K562 (cell line): ENCODE measurements around the gene NUAK2. TPM values are rescaled to one million over a fixed set of nuclear protein-coding genes. Genes with fewer than 3 reads are reported as not detected.

ENCODE experiments used
- CBFA2T2 ChIP-seq: fragments of 450-650 bp; conservative IDR thresholded peaks from 2 replicates; pipeline ENCODE4 v1.6.1; 2017; ENCODE audit warnings: mild to moderate bottlenecking
- CBFB ChIP-seq: sonication (generic); formaldehyde crosslinking; IDR thresholded peaks from 2 replicates; pipeline ENCODE4 v1.4.0; 2020; ENCODE audit warnings: mild to moderate bottlenecking, missing genetic modification reagents
- DDX20 ChIP-seq: fragments of 450-650 bp; IDR thresholded peaks from 2 replicates; pipeline ENCODE4 v1.6.1; 2016; ENCODE audit warnings: missing genetic modification characterization, low read depth, mild to moderate bottlenecking, missing compliant biosample characterization, moderate library complexity
- ETV1 ChIP-seq: fragments of 450-650 bp; conservative IDR thresholded peaks from 2 replicates; pipeline ENCODE4 v1.6.1; 2016; ENCODE audit warnings: missing genetic modification characterization, control low read depth, low read depth, missing compliant biosample characterization
- HBP1 ChIP-seq: fragments of 450-650 bp; formaldehyde crosslinking; IDR thresholded peaks from 2 replicates; pipeline ENCODE4 v1.4.0; 2022; ENCODE audit warnings: missing genetic modification characterization
- HDAC6 ChIP-seq: IDR thresholded peaks from 2 replicates; pipeline ENCODE4 v1.6.1; 2012; ENCODE audit warnings: low read depth, mild to moderate bottlenecking, control low read depth, inconsistent platforms, low read length, moderate library complexity
- KDM1A ChIP-seq, 2 experiments: fragments of 450-650 bp; IDR thresholded peaks; 2 replicates each; pipeline ENCODE4 v1.6.1; 2016; ENCODE audit warnings: mild to moderate bottlenecking in 2 of 2
- KDM4B ChIP-seq, 2 experiments: fragments of 450-650 bp in 1 of 2; sonication (generic) in 1 of 2; IDR thresholded peaks; 2 replicates each; pipeline ENCODE4 v1.6.1; 2016 to 2017; ENCODE audit warnings: borderline replicate concordance in 2 of 2, antibody characterized with exemption in 1 of 2, low read depth in 1 of 2, mild to moderate bottlenecking in 1 of 2
- NR2C1 ChIP-seq, 2 experiments: fragments of 450-650 bp; IDR thresholded peaks; 2 replicates each; pipeline ENCODE4 v1.6.1; 2017; ENCODE audit warnings: mild to moderate bottlenecking in 2 of 2, antibody characterized with exemption in 1 of 2, inconsistent platforms in 1 of 2, missing compliant biosample characterization in 1 of 2, missing genetic modification characterization in 1 of 2
- RAD51 ChIP-seq: fragments of 450-650 bp; IDR thresholded peaks from 2 replicates; pipeline ENCODE4 v1.7.1; 2016; ENCODE audit warnings: low read depth, mild to moderate bottlenecking, borderline replicate concordance
- RBM34 ChIP-seq: fragments of 200-400 bp; formaldehyde crosslinking; IDR thresholded peaks from 2 replicates; pipeline ENCODE4 v1.6.1; 2018; ENCODE audit warnings: low read length, borderline replicate concordance; ENCODE audit not compliant: insufficient read depth
- RHOXF2B ChIP-seq: fragments of 250-450 bp; sonication (Bioruptor Pico); conservative IDR thresholded peaks from 2 replicates; pipeline ENCODE4 v1.5.1; 2021
- SMARCA4 ChIP-seq: fragments of 450-650 bp; IDR thresholded peaks from 2 replicates; pipeline ENCODE4 v1.6.1; 2016
- TARDBP ChIP-seq: fragments of 450-650 bp; IDR thresholded peaks from 2 replicates; pipeline ENCODE4 v1.6.1; 2016
- TCF3 ChIP-seq: sonication (generic); formaldehyde crosslinking; IDR thresholded peaks from 2 replicates; pipeline ENCODE4 v1.4.0; 2020; ENCODE audit warnings: mild to moderate bottlenecking, missing genetic modification reagents
- TRIM24 ChIP-seq, 2 experiments: fragments of 450-650 bp; IDR thresholded peaks; 2 replicates each; pipeline ENCODE4 v1.6.1; 2016
- UBTF ChIP-seq, 2 experiments: IDR thresholded peaks; 2 replicates each; pipeline ENCODE4 v1.6.1; 2012; ENCODE audit warnings: improper control_type of control experiment in 2 of 2, low read depth in 2 of 2, low read length in 2 of 2, borderline replicate concordance in 1 of 2
- ZC3H11A ChIP-seq: IDR thresholded peaks from 2 replicates; pipeline ENCODE4 v1.6.1; 2012; ENCODE audit warnings: low read depth, low read length, improper control_type of control experiment
- ZNF408 ChIP-seq: fragments of 250-450 bp; sonication (Bioruptor Pico); IDR thresholded peaks from 2 replicates; pipeline ENCODE4 v1.4.0; 2020; ENCODE audit warnings: low read depth, mild to moderate bottlenecking, moderate library complexity
- ZNF639 ChIP-seq, 2 experiments: fragments of 200-800 bp in 1 of 2; sonication (Bioruptor generic) in 1 of 2; sonication (generic) in 1 of 2; formaldehyde crosslinking in 1 of 2; IDR thresholded peaks in 1 of 2; conservative IDR thresholded peaks in 1 of 2; 2 replicates each; pipeline versions ENCODE4 v1.5.0 to v1.6.1; 2016 to 2020; ENCODE audit warnings: missing compliant biosample characterization in 1 of 2, missing genetic modification characterization in 1 of 2, missing genetic modification reagents in 1 of 2
- polyA plus RNA-seq, 8 experiments: library from polyadenylated mRNA; depleted of rRNA in 4 of 8; stranded (reverse) in 5 of 8; unstranded in 3 of 8; fragments of >200 nt; fragmentation: Nextera tagmentation in 2 of 8; fragmentation: Illumina TruSeq in 1 of 8; extraction: Ambion mirVana in 2 of 8; extraction: Trizol in 1 of 8; gene quantifications; 2 replicates each; pipeline versions ENCODE4 v1.2.1 to v1.2.3, GENCODE V29; 2011 to 2014; ENCODE audit warnings: inconsistent platforms in 1 of 8, missing spikeins in 1 of 8
- total RNA-seq, 7 experiments: library from RNA; depleted of rRNA in 6 of 7; stranded (reverse); fragments of >200 nt in 6 of 7; fragmentation: Illumina TruSeq in 2 of 7; extraction: Trizol in 2 of 7; gene quantifications; 2 replicates each; pipeline versions ENCODE4 v1.2.1 to v1.2.3, GENCODE V29; 2011 to 2021; ENCODE audit warnings: low replicate concordance in 1 of 7
- TF ChIP-seq, protein P1 (sequence below): fragments of 200-800 bp; sonication (Bioruptor generic); IDR thresholded peaks from 2 replicates; pipeline ENCODE4 v1.6.1; 2017; ENCODE audit warnings: missing genetic modification characterization, missing compliant biosample characterization

Gene NUAK2
- total and polyA plus RNA-seq, 9 of the 15 experiments (the other 6 are each of a cell fraction or from before 2014, with no cell fraction given), result 0.04 to 0.44 (median 0.14) TPM

DNA sequence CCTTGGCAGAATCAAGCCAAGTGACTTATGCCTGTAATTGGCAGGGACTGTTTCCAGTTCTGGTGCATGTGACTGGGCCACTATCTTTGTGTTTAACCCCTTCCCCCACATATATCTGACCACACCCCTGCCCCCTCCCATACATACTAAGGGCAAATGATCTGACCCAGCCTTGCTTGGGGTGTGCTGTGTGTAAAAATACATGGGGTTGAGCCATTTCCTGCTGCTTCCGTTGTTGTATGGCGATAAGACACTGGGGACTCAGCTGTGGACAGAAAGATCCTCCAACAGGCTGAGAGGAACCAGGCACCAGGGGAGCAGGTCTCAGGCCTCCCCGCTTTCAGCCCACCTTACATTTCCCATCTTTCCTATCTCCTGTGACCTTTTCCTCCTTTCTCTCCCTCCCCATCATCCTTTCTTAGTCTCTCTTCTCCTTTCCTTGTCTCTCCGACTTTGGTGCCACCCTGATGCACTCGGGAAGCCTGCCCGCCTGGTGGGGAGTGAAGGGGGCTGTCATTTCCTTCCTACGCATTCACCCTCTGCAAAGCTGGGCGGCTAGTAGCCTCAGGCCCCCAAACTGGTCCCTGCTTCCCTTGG lies 54.1 kb downstream of the NUAK2 start (continued):
- TF ChIP-seq HBP1 (no peak), TRIM24 (IDR thresholded peaks at IDR 0.05) (peak in 1 of 2 experiments; percentile 32; a peak in 2 of 4 replicates), ZNF408 (CRISPR knock-in tag) (no peak), UBTF (IDR thresholded peaks at IDR 0.05; ENCODE audit: borderline replicate concordance in 1 of 2, low read depth in 2 of 2, low read length in 2 of 2) (peak in 1 of 2 experiments; percentile 47; a peak in 1 of 4 replicates), ZC3H11A (no peak), ETV1 (tag) (peak; percentile 90), KDM4B (IDR thresholded peaks at IDR 0.05; ENCODE audit: borderline replicate concordance in 2 of 2, low read depth in 1 of 2) (no peak), CBFA2T2 (peak; percentile 58), TARDBP (no peak), DDX20 (tag) (no peak), SMARCA4 (peak; percentile 51; the same call in 1 of the 2 replicates), NR2C1 (IDR thresholded peaks at IDR 0.05) (no peak), NR2C1 (tag; IDR thresholded peaks at IDR 0.05) (peak; percentile 33; the same call in 1 of the 2 replicates), HDAC6 (no peak), RBM34 (no peak), RHOXF2B (no peak), KDM1A (IDR thresholded peaks at IDR 0.05) (0 out of 4 replicates have a peak, but pooled peaks of 1 of the 2 experiments have one; percentile 24), ZNF639 (CRISPR knock-in tag; conservative IDR thresholded peaks at IDR 0.05 in 1 of 2, IDR thresholded peaks at IDR 0.05 in 1 of 2) (0 out of 4 replicates have a peak, but pooled peaks of 1 of the 2 experiments have one; percentile 29), CBFB (CRISPR knock-in tag) (no peak), TCF3 (CRISPR knock-in tag) (peak; percentile 78), RAD51 (no peak)
- TF ChIP-seq, protein P1, sequence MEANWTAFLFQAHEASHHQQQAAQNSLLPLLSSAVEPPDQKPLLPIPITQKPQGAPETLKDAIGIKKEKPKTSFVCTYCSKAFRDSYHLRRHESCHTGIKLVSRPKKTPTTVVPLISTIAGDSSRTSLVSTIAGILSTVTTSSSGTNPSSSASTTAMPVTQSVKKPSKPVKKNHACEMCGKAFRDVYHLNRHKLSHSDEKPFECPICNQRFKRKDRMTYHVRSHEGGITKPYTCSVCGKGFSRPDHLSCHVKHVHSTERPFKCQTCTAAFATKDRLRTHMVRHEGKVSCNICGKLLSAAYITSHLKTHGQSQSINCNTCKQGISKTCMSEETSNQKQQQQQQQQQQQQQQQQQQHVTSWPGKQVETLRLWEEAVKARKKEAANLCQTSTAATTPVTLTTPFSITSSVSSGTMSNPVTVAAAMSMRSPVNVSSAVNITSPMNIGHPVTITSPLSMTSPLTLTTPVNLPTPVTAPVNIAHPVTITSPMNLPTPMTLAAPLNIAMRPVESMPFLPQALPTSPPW (CRISPR knock-in tag), result peak; percentile 59
